Neural crest cell (in vitro differentiated cells): ENCODE results near the gene ATG12. TPM values are rescaled to one million over a fixed set of nuclear protein-coding genes. Genes with fewer than 3 reads are reported as not detected.

ENCODE experiments used
- DNase-seq: peaks from one replicate; pipeline ENCODE4 v3.0.0; 2021; ENCODE audit warnings: low read depth, mixed read lengths, low spot score
- H3K27ac Mint-ChIP-seq: one replicate; pipeline ENCODE4 v1.8.0; 2021; ENCODE audit warnings: mild to moderate bottlenecking, mixed read lengths; ENCODE audit not compliant: unreplicated experiment
- H3K27me3 Mint-ChIP-seq: 2 replicates; pipeline ENCODE4 v1.8.0; 2021; ENCODE audit warnings: low read depth, mild to moderate bottlenecking, mixed read lengths
- H3K36me3 Mint-ChIP-seq: 2 replicates; pipeline ENCODE4 v1.8.0; 2021; ENCODE audit warnings: low read depth, mild to moderate bottlenecking, mixed read lengths
- H3K4me1 Mint-ChIP-seq: 2 replicates; pipeline ENCODE4 v1.8.0; 2021; ENCODE audit warnings: mixed read lengths
- H3K4me3 Mint-ChIP-seq: one replicate; pipeline ENCODE4 v1.8.0; 2021; ENCODE audit warnings: mild to moderate bottlenecking, mixed read lengths
- H3K9me3 Mint-ChIP-seq: 2 replicates; pipeline ENCODE4 v1.8.0; 2021; ENCODE audit warnings: mixed read lengths
- CTCF ChIP-seq: fragments of 200-600 bp; sonication (generic); conservative IDR thresholded peaks from 2 replicates; pipeline ENCODE4 v1.5.0; 2021; ENCODE audit warnings: antibody characterized with exemption, mild to moderate bottlenecking
- total RNA-seq: library from RNA; stranded (reverse); gene quantifications from 2 replicates; pipeline ENCODE4 v1.2.1, GENCODE V29; 2021

The ATG12 gene
- total RNA-seq, 1 donor from 2014 or later: 56.3 TPM

GRCh38 chr5:115842089-115842935, 947 bp upstream of the ATG12 start:
- peaks cover 48% of the 10 kb centered on the region for H3K4me1 Mint-ChIP-seq
- no peaks in the 10 kb centered on the region for H3K27me3 Mint-ChIP-seq
- H3K9me3 Mint-ChIP-seq: no peaks in the 10 kb centered on the region
- no peaks in the 10 kb centered on the region for H3K36me3 Mint-ChIP-seq
- peak overlapping the region; percentile 93 for H3K27ac Mint-ChIP-seq
- H3K4me3 Mint-ChIP-seq: peak overlapping the region; percentile 100
- DNase-seq: peak; percentile 71
- TF ChIP-seq CTCF: peak; percentile 35

- peaks cover 48% of the 10 kb centered on the region for H3K4me1 Mint-ChIP-seq
- H3K27me3 Mint-ChIP-seq: no peaks in the 10 kb centered on the region
- peak overlapping the region; percentile 100 for H3K27ac Mint-ChIP-seq
- H3K9me3 Mint-ChIP-seq: no peaks in the 10 kb centered on the region
- peak overlapping the region; percentile 100 for H3K4me3 Mint-ChIP-seq
- no peak for DNase-seq
- TF ChIP-seq CTCF: no peak
- no peaks in the 10 kb centered on the region for H3K36me3 Mint-ChIP-seq
Measured at GRCh38 chr5:115840873-115841272, 492 bp downstream of the ATG12 start.

- H3K4me1 Mint-ChIP-seq: peaks cover 41% of the 10 kb centered on the region
- DNase-seq: no peak
Measured at GRCh38 chr5:115838885-115839518, 2.4 kb downstream of the ATG12 start.

GRCh38 chr5:115835481-115835880, 5.9 kb downstream of the ATG12 start:
- H3K4me1 Mint-ChIP-seq: peaks cover 19% of the 10 kb centered on the region
- DNase-seq: no peak
- TF ChIP-seq CTCF: no peak
- H3K4me3 Mint-ChIP-seq: no peak overlapping the region
- peaks cover 3% of the 10 kb centered on the region for H3K36me3 Mint-ChIP-seq
- H3K27me3 Mint-ChIP-seq: no peaks in the 10 kb centered on the region
- H3K27ac Mint-ChIP-seq: no peak overlapping the region
- no peaks in the 10 kb centered on the region for H3K9me3 Mint-ChIP-seq

More at GRCh38 chr5:115838885-115839518, 2.4 kb downstream of the ATG12 start:
- peak; percentile 71 for TF ChIP-seq CTCF
- H3K36me3 Mint-ChIP-seq: no peaks in the 10 kb centered on the region
- no peaks in the 10 kb centered on the region for H3K27me3 Mint-ChIP-seq
- H3K4me3 Mint-ChIP-seq: peak overlapping the region; percentile 100
- H3K9me3 Mint-ChIP-seq: no peaks in the 10 kb centered on the region
- no peak overlapping the region for H3K27ac Mint-ChIP-seq

GRCh38 chr5:115831163-115831768, 10.1 kb downstream of the ATG12 start:
- TF ChIP-seq CTCF: peak; percentile 83
- Mint-ChIP-seq H3K9me3 (peaks cover 10% of the 10 kb centered on the region), H3K36me3 (peaks cover 24% of the 10 kb centered on the region), H3K4me3 (no peak overlapping the region), H3K4me1 (no peaks in the 10 kb centered on the region), H3K27ac (no peak overlapping the region), H3K27me3 (no peaks in the 10 kb centered on the region)
- DNase-seq: no peak
